Measurements from ENCODE around the gene NCAM1.

NCAM1 gene

GRCh38 chr11:113133071-113133470, 171.9 kb downstream of the NCAM1 start:
- no peaks in the 10 kb centered on the region for H3K36me3 ChIP-seq (ENCODE audit: control insufficient read depth, insufficient read depth, low read length)
- no peak overlapping the region for H3K4me3 ChIP-seq (ENCODE audit: extremely low read depth, insufficient read depth, low read length, poor library complexity, severe bottlenecking)
- H3K27ac ChIP-seq (ENCODE audit: low read depth, low read length, severe bottlenecking), result no peak overlapping the region
- H3K9me3 ChIP-seq (ENCODE audit: control insufficient read depth, low read length), result no peaks in the 10 kb centered on the region
- WGBS, 2 experiments (ENCODE audit: insufficient coverage in 2 of 2), result 80 to 100% methylated on average over 1 of the region's 4 CpGs
- H3K4me1 ChIP-seq (ENCODE audit: control insufficient read depth, insufficient read depth, low read length, poor library complexity, severe bottlenecking), result peaks cover 3% of the 10 kb centered on the region

DNA sequence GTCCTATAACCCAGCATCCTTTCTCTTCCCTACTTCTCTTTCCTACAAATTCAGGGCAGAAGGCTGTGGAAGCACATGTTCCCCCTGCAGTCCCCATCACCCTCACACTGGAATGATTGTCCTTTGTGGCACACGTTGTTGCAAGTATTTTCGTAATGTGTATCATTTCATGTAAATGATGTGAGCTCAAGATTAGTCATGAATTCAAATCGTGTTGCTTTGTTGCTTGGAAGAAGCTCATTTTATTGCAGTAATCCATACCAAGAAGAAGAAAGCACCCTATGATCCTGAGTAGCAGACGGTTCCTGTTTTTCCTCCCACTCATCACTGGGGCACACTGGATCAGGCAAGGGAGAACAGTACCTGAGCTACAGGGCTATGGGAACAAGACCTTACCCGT, 173.4 kb downstream of the NCAM1 start:
- no peaks in the 10 kb centered on the region for H3K9me3 ChIP-seq (ENCODE audit: control insufficient read depth, low read length)
- WGBS, 2 experiments (ENCODE audit: insufficient coverage in 2 of 2), result 92 to 94% methylated on average over 3 to 5 of the region's 5 CpGs
- H3K4me3 ChIP-seq (ENCODE audit: extremely low read depth, insufficient read depth, low read length, poor library complexity, severe bottlenecking), result no peak overlapping the region
- no peak overlapping the region for H3K27ac ChIP-seq (ENCODE audit: low read depth, low read length, severe bottlenecking)
- H3K36me3 ChIP-seq (ENCODE audit: control insufficient read depth, insufficient read depth, low read length), result no peaks in the 10 kb centered on the region
- peaks cover 13% of the 10 kb centered on the region for H3K4me1 ChIP-seq (ENCODE audit: control insufficient read depth, insufficient read depth, low read length, poor library complexity, severe bottlenecking)

DNA sequence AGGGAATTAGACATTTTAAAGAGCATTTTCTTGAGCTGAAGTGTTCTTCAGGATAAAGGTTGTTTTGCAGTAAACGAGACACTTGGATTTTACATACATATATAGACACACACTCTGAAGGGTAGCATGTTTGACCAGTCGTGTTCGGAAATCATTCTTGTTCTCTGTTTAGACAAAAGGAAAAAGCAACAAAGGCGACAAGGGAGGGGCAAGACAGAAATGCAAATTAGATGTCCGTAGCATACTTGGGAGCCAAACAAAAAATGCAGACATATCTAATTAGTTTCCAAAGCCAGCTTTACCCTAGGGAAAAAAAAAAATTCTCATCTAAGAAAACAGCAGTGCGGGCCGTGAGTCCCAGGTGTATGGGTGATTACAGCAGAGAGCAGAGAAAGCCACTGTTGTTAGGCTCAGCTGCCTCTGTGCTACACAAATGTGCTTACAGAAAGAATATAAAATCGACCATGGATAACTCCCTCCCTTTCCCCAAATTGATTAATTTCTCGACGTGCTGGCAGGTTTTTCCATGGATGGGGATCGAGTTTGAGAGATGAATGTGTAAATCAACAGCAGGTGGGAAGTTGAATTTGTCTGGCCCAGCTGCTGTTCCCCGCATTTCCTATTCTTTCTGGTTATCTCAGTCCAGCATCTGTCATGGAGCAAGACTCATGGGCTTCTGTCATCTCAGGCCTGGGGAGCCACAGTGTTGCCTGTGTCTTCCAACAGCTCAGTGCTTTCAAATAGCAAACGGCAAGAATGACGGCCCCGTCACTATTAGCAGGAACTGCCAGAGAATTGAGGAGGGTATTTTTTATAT, 176.7 kb downstream of the NCAM1 start:
- no peaks in the 10 kb centered on the region for H3K9me3 ChIP-seq (ENCODE audit: control insufficient read depth, low read length)
- H3K27ac ChIP-seq (ENCODE audit: low read depth, low read length, severe bottlenecking), result peak overlapping the region; percentile 8
- no peak overlapping the region for H3K4me3 ChIP-seq (ENCODE audit: extremely low read depth, insufficient read depth, low read length, poor library complexity, severe bottlenecking)
- 78 to 100% methylated on average over 4 to 8 of the region's 15 CpGs for WGBS, 2 experiments (ENCODE audit: insufficient coverage in 2 of 2)
- no peaks in the 10 kb centered on the region for H3K36me3 ChIP-seq (ENCODE audit: control insufficient read depth, insufficient read depth, low read length)
- H3K4me1 ChIP-seq (ENCODE audit: control insufficient read depth, insufficient read depth, low read length, poor library complexity, severe bottlenecking), result peaks cover 11% of the 10 kb centered on the region

- no peaks in the 10 kb centered on the region for H3K36me3 ChIP-seq (ENCODE audit: control insufficient read depth, insufficient read depth, low read length)
- 78 to 100% methylated on average over 1 to 2 of the region's 4 CpGs for WGBS, 2 experiments (ENCODE audit: insufficient coverage in 2 of 2)
- peaks cover 11% of the 10 kb centered on the region for H3K4me1 ChIP-seq (ENCODE audit: control insufficient read depth, insufficient read depth, low read length, poor library complexity, severe bottlenecking)
- H3K9me3 ChIP-seq (ENCODE audit: control insufficient read depth, low read length), result no peaks in the 10 kb centered on the region
- no peak overlapping the region for H3K27ac ChIP-seq (ENCODE audit: low read depth, low read length, severe bottlenecking)
- no peak overlapping the region for H3K4me3 ChIP-seq (ENCODE audit: extremely low read depth, insufficient read depth, low read length, poor library complexity, severe bottlenecking)
Measured at GRCh38 chr11:113138731-113139130, 177.5 kb downstream of the NCAM1 start.

DNA sequence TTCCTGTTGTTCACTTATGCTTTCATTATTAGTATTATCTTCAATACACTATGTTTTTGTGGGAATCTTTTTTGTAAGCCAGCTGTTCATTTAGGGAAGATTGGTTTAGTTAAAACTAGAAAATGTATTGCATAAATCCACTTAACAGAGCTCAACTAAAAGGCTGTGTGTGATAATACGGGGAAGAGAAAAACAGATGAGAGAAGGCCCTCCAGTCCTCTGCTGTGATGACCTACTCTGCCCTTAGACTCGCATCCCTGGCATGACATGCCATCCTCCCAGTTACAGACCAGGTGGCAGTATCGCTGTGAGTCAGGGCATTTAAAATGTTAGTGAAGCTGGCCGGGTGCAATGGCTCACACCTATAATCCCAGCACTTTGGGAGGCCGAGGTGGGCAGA, 179.8 kb downstream of the NCAM1 start:
- peaks cover 11% of the 10 kb centered on the region for H3K4me1 ChIP-seq (ENCODE audit: control insufficient read depth, insufficient read depth, low read length, poor library complexity, severe bottlenecking)
- 92 to 94% methylated on average over 2 of the region's 5 CpGs for WGBS, 2 experiments (ENCODE audit: insufficient coverage in 2 of 2)
- H3K9me3 ChIP-seq (ENCODE audit: control insufficient read depth, low read length), result no peaks in the 10 kb centered on the region
- H3K36me3 ChIP-seq (ENCODE audit: control insufficient read depth, insufficient read depth, low read length), result no peaks in the 10 kb centered on the region
- H3K4me3 ChIP-seq (ENCODE audit: extremely low read depth, insufficient read depth, low read length, poor library complexity, severe bottlenecking), result no peak overlapping the region
- no peak overlapping the region for H3K27ac ChIP-seq (ENCODE audit: low read depth, low read length, severe bottlenecking)

DNA sequence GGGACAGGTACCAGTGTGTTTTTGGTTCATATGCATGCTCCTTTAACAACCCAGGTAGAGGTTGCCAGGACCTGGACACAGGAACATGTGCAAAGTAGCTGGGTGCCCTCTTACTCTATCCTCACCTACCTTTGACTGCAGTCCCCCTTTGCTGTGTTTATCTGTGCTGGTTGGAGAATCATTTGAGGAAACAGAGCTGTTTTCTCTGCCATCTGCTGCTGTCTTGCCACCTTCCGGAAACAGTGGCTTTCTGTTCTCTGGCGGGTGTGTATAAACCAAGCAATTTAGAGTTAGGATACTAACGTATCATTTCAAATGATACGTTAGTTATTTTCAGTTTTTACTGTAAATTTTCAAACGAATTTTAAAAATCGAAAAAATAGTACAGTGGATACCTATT, 181.3 kb downstream of the NCAM1 start:
- Histone ChIP-seq H3K4me3 (ENCODE audit: extremely low read depth, insufficient read depth, low read length, poor library complexity, severe bottlenecking) (no peak overlapping the region), H3K9me3 (ENCODE audit: control insufficient read depth, low read length) (no peaks in the 10 kb centered on the region), H3K36me3 (ENCODE audit: control insufficient read depth, insufficient read depth, low read length) (no peaks in the 10 kb centered on the region), H3K27ac (ENCODE audit: low read depth, low read length, severe bottlenecking) (no peak overlapping the region), H3K4me1 (ENCODE audit: control insufficient read depth, insufficient read depth, low read length, poor library complexity, severe bottlenecking) (peaks cover 11% of the 10 kb centered on the region)
- WGBS, 2 experiments (ENCODE audit: insufficient coverage in 2 of 2), result 83 to 100% methylated on average over 1 to 2 of the region's 6 CpGs

DNA sequence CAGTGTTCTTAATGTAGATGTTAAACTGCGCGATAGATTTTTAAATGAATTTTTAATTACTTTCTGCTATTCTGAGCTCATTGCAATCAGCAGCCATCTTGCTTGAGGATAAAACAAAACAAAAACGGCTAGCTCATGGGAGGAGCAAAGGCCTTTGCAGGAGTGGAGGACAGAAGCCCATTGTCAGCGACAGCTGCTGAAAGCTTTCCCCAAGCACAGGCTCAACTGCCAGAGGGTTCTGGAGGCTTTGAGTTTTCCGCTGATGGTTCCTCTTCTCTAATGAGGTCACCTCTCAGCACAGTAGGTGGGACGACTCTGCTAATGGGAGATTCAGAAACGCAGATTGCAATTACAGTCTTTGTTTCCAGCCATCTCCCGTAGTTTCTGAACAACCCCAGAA, 186.0 kb downstream of the NCAM1 start:
- no peaks in the 10 kb centered on the region for H3K4me1 ChIP-seq (ENCODE audit: control insufficient read depth, insufficient read depth, low read length, poor library complexity, severe bottlenecking)
- no peak overlapping the region for H3K4me3 ChIP-seq (ENCODE audit: extremely low read depth, insufficient read depth, low read length, poor library complexity, severe bottlenecking)
- 23 to 29% methylated on average over 3 to 6 of the region's 8 CpGs for WGBS, 2 experiments (ENCODE audit: insufficient coverage in 2 of 2)
- H3K27ac ChIP-seq (ENCODE audit: low read depth, low read length, severe bottlenecking), result peak overlapping the region; percentile 69
- H3K36me3 ChIP-seq (ENCODE audit: control insufficient read depth, insufficient read depth, low read length), result no peaks in the 10 kb centered on the region
- H3K9me3 ChIP-seq (ENCODE audit: control insufficient read depth, low read length), result no peaks in the 10 kb centered on the region

DNA sequence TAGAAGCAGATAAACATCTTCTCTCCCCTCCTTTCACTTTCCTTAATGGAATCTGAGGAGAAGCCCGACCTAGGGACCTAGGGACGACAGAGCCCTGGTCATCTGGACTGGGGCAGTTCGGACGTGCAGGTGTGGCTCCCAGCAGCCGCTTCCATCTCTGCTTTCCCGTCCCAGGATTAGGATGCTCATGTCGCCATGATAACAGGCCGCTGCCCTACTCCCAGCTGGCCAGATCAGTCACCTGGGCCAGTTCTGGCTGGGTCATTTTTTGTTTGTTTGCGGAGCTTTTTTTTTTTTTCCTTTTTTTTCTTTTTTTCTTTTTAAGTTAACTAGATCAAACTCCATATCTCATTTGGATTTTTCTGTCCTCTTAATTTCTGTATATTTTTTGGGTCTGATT, 186.9 kb downstream of the NCAM1 start:
- no peak overlapping the region for H3K4me3 ChIP-seq (ENCODE audit: extremely low read depth, insufficient read depth, low read length, poor library complexity, severe bottlenecking)
- no peaks in the 10 kb centered on the region for H3K4me1 ChIP-seq (ENCODE audit: control insufficient read depth, insufficient read depth, low read length, poor library complexity, severe bottlenecking)
- no peak overlapping the region for H3K27ac ChIP-seq (ENCODE audit: low read depth, low read length, severe bottlenecking)
- H3K36me3 ChIP-seq (ENCODE audit: control insufficient read depth, insufficient read depth, low read length), result no peaks in the 10 kb centered on the region
- no peaks in the 10 kb centered on the region for H3K9me3 ChIP-seq (ENCODE audit: control insufficient read depth, low read length)
- WGBS, 2 experiments (ENCODE audit: insufficient coverage in 2 of 2), result 89 to 94% methylated on average over 6 to 7 of the region's 9 CpGs

DNA sequence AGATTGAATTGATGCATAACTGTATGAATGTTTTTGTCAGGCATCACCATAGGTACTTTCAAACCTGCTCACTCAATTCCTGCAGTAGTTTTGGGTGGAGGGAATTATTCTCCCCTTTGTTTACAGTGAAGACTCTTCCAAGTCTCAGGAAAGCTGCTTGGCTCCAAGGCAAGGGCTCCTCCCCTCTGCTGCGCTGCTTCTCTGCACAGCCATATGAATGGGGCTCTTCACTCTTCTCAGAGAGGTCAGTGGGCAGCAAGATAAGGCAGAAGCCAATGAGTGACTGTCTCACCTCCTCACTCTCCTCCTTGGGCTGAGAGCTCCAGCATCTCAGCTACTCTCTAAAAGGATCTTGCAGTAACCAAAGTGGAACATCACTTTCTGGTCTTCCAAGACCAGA, 187.4 kb downstream of the NCAM1 start:
- Histone ChIP-seq H3K27ac (ENCODE audit: low read depth, low read length, severe bottlenecking) (no peak overlapping the region), H3K4me3 (ENCODE audit: extremely low read depth, insufficient read depth, low read length, poor library complexity, severe bottlenecking) (no peak overlapping the region), H3K36me3 (ENCODE audit: control insufficient read depth, insufficient read depth, low read length) (no peaks in the 10 kb centered on the region), H3K4me1 (ENCODE audit: control insufficient read depth, insufficient read depth, low read length, poor library complexity, severe bottlenecking) (no peaks in the 10 kb centered on the region), H3K9me3 (ENCODE audit: control insufficient read depth, low read length) (no peaks in the 10 kb centered on the region)
- WGBS, 2 experiments (ENCODE audit: insufficient coverage in 2 of 2), result 100% methylated on average over 1 of the region's 1 CpG; no CpG with 5 or more reads in 1 of the 2 experiments

DNA sequence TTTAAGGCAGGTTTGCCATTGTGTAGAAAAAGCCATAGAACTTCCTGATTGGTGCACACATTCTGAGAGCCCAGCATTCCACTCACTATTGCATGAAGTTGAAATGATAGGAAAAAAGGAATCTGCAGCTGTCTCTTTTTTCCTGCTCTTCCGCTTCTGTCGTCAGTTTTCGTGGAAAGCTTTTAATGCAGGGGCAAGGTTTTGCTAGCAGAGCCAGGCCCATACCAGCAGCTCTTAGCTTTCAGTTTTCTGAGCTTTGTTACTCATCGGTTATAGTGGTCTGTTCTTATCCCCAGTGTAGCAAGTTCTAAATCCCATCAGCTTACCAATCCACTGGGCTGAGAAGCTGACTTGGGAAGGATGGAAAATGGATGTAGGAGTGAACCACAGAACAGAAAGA, 190.3 kb downstream of the NCAM1 start:
- H3K9me3 ChIP-seq (ENCODE audit: control insufficient read depth, low read length), result no peaks in the 10 kb centered on the region
- WGBS, 2 experiments (ENCODE audit: insufficient coverage in 2 of 2), result 90 to 91% methylated on average over 2 to 4 of the region's 4 CpGs
- no peaks in the 10 kb centered on the region for H3K36me3 ChIP-seq (ENCODE audit: control insufficient read depth, insufficient read depth, low read length)
- no peaks in the 10 kb centered on the region for H3K4me1 ChIP-seq (ENCODE audit: control insufficient read depth, insufficient read depth, low read length, poor library complexity, severe bottlenecking)
- no peak overlapping the region for H3K4me3 ChIP-seq (ENCODE audit: extremely low read depth, insufficient read depth, low read length, poor library complexity, severe bottlenecking)
- H3K27ac ChIP-seq (ENCODE audit: low read depth, low read length, severe bottlenecking), result no peak overlapping the region

DNA sequence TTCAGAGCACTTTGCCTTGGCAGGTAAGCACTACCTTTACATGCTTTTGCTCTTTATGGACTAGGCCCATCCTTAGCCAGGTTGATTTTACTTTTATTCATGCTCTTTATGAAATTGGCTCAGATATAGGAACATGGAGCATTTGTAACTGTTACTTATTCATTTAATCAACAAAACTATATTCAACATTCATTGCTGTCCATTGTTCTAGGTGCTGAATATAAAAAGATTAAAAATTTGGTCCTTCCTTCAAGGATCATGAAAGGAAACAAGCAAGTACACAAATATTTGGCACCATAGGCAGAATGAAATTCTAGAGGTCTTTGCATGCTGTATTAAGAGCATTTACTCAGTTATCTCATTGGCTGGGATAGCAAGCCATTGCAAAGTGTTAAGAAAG, 191.3 kb downstream of the NCAM1 start:
- Histone ChIP-seq H3K4me1 (ENCODE audit: control insufficient read depth, insufficient read depth, low read length, poor library complexity, severe bottlenecking) (no peaks in the 10 kb centered on the region), H3K4me3 (ENCODE audit: extremely low read depth, insufficient read depth, low read length, poor library complexity, severe bottlenecking) (no peak overlapping the region), H3K36me3 (ENCODE audit: control insufficient read depth, insufficient read depth, low read length) (no peaks in the 10 kb centered on the region), H3K9me3 (ENCODE audit: control insufficient read depth, low read length) (no peaks in the 10 kb centered on the region), H3K27ac (ENCODE audit: low read depth, low read length, severe bottlenecking) (no peak overlapping the region)
